GM12878 (cell line): ENCODE data around the gene TMSB10. TPM values are rescaled to one million over a fixed set of nuclear protein-coding genes. Genes with fewer than 3 reads are reported as not detected.

Experiments
- ATAC-seq: fragments of 200-7000 bp; cut with Tn5 transposase; 3 replicates; pipeline ENCODE4 v1.9.1; 2020; ENCODE audit warnings: mild to moderate bottlenecking, moderate library complexity
- BruUV-seq: library from RNA; stranded (reverse); fragments of 400-500 nt; replicated peaks from 2 replicates; lab custom pipeline; 2021; lab: Mats Ljungman, UMichigan
- CTCF ChIA-PET: fragments of 300-600 bp; sonication (Branson Sonifier 250); formaldehyde crosslinking; extraction: SDS; loops from one replicate; lab custom pipeline; 2021; ENCODE audit warnings: inconsistent platforms; lab: Yijun Ruan, JAX
- POLR2A ChIA-PET: fragments of 350-600 bp; formaldehyde crosslinking; extraction: SDS; loops from one replicate; lab custom pipeline; 2021; ENCODE audit warnings: inconsistent platforms; lab: Charles Lee
- RAD21 ChIA-PET: fragments of 300-600 bp; sonication (Branson Sonifier 250); formaldehyde crosslinking; loops from one replicate; lab custom pipeline; 2023; ENCODE audit warnings: antibody characterized with exemption; ENCODE audit not compliant: unreplicated experiment; lab: Charles Lee
- SMC1A ChIA-PET: fragments of 300-600 bp; sonication (Branson Sonifier 250); formaldehyde crosslinking; loops from one replicate; lab custom pipeline; 2023; ENCODE audit not compliant: unreplicated experiment, uncharacterized antibody; lab: Charles Lee
- DNase-seq: peaks from one replicate; pipeline ENCODE4 v3.0.0-alpha.2; 2011; ENCODE audit warnings: low read depth, low spot score
- FAIRE-seq: peaks from 3 replicates; lab custom pipeline; 2011; peaks lifted over from hg19 to GRCh38; lab: Jason Lieb, UNC
- H2AFZ ChIP-seq: 2 replicates; pipeline ENCODE4 v1.6.0; 2011; ENCODE audit warnings: low read depth, low read length, control low read depth; ENCODE audit not compliant: control insufficient read depth
- H3K27ac ChIP-seq: 2 replicates; pipeline ENCODE4 v1.5.1; 2011; ENCODE audit warnings: control low read depth; ENCODE audit not compliant: control insufficient read depth, insufficient read depth
- H3K27me3 ChIP-seq, 2 experiments: replicated peaks in 1 of 2; 2 replicates each; pipeline versions ENCODE4 v1.6.0 to v1.6.1; 2011; ENCODE audit warnings: low read length in 1 of 2; ENCODE audit not compliant: control insufficient read depth in 2 of 2, insufficient read depth in 2 of 2
- H3K36me3 ChIP-seq, 2 experiments: 2 replicates each; pipeline ENCODE4 v1.5.1; 2011; ENCODE audit warnings: low read length in 1 of 2; ENCODE audit not compliant: control insufficient read depth in 2 of 2, insufficient read depth in 2 of 2
- H3K4me1 ChIP-seq: 2 replicates; pipeline ENCODE4 v1.6.1; 2011; ENCODE audit warnings: mild to moderate bottlenecking, low read length, moderate library complexity, mixed read lengths; ENCODE audit not compliant: control insufficient read depth, insufficient read depth
- H3K4me2 ChIP-seq: 2 replicates; pipeline ENCODE4 v1.6.0; 2011; ENCODE audit warnings: control low read depth; ENCODE audit not compliant: control insufficient read depth, insufficient read depth
- H3K4me3 ChIP-seq: fragments of 200-600 bp; sonication (generic); 2 replicates; pipeline ENCODE4 v1.5.1; 2016
- H3K79me2 ChIP-seq: 2 replicates; pipeline ENCODE4 v1.6.0; 2011; ENCODE audit warnings: low read length; ENCODE audit not compliant: control insufficient read depth, insufficient read depth
- H3K9ac ChIP-seq: 2 replicates; pipeline ENCODE4 v1.8.0; 2011; ENCODE audit warnings: low read length, control low read depth, mixed read lengths; ENCODE audit not compliant: control insufficient read depth, insufficient read depth
- H3K9me3 ChIP-seq: replicated peaks from 3 replicates; pipeline ENCODE4 v1.5.1; 2011; ENCODE audit warnings: mild to moderate bottlenecking, low read length; ENCODE audit not compliant: control insufficient read depth, insufficient read depth
- H4K20me1 ChIP-seq: 2 replicates; pipeline ENCODE4 v1.6.0; 2011; ENCODE audit not compliant: control insufficient read depth, insufficient read depth
- BRCA1 ChIP-seq: IDR thresholded peaks from 2 replicates; pipeline ENCODE4 v1.6.1; 2011; ENCODE audit warnings: low read depth, low read length, improper control_type of control experiment
- CEBPB ChIP-seq, 2 experiments: fragments of 150-350 bp in 1 of 2; IDR thresholded peaks; 2 replicates each; pipeline ENCODE4 v1.6.1; 2012 to 2014; ENCODE audit warnings: low read depth in 2 of 2, low read length in 2 of 2, borderline replicate concordance in 1 of 2, inconsistent platforms in 1 of 2
- CHD1 ChIP-seq: IDR thresholded peaks from 2 replicates; pipeline ENCODE4 v1.6.1; 2012; ENCODE audit warnings: low read depth, low read length, improper control_type of control experiment
- E4F1 ChIP-seq: fragments of 450-650 bp; IDR thresholded peaks from 2 replicates; pipeline ENCODE4 v1.6.1; 2018; ENCODE audit warnings: borderline replicate concordance, mild to moderate bottlenecking; ENCODE audit not compliant: partially characterized antibody
- EED ChIP-seq: sonication (generic); IDR thresholded peaks from 2 replicates; pipeline ENCODE4 v1.6.1; 2016; ENCODE audit warnings: antibody characterized with exemption, low read depth
- FOXM1 ChIP-seq: IDR thresholded peaks from 2 replicates; pipeline ENCODE4 v1.6.1; 2012; ENCODE audit warnings: low read depth, mild to moderate bottlenecking, inconsistent platforms, low read length, moderate library complexity
- HDGF ChIP-seq: fragments of 450-650 bp; IDR thresholded peaks from 2 replicates; pipeline ENCODE4 v1.6.1; 2016; ENCODE audit warnings: antibody characterized with exemption
- NFXL1 ChIP-seq: fragments of 450-650 bp; IDR thresholded peaks from 2 replicates; pipeline ENCODE4 v1.6.1; 2017; ENCODE audit warnings: antibody characterized with exemption, mild to moderate bottlenecking, borderline replicate concordance
- POLR2AphosphoS2 ChIP-seq: IDR thresholded peaks from 2 replicates; pipeline ENCODE4 v1.6.1; 2011; ENCODE audit warnings: low read depth, mild to moderate bottlenecking, low read length, improper control_type of control experiment, moderate library complexity
- REST ChIP-seq: IDR thresholded peaks from 2 replicates; pipeline ENCODE4 v1.6.1; 2012; ENCODE audit warnings: mild to moderate bottlenecking, low read depth, low read length
- WRNIP1 ChIP-seq: IDR thresholded peaks from 2 replicates; pipeline ENCODE4 v1.6.1; 2011; ENCODE audit warnings: low read depth, low read length, improper control_type of control experiment, borderline replicate concordance
- ZNF622 ChIP-seq: fragments of 450-650 bp; IDR thresholded peaks from 2 replicates; pipeline ENCODE4 v1.6.1; 2017; ENCODE audit warnings: mild to moderate bottlenecking, inconsistent platforms
- ZNF687 ChIP-seq: fragments of 450-650 bp; IDR thresholded peaks from 2 replicates; pipeline ENCODE4 v1.6.1; 2017; ENCODE audit warnings: mild to moderate bottlenecking, moderate library complexity
- WGBS: methylation state at CpG from one replicate; pipeline ENCODE4 v1.1.6; 2016; ENCODE audit warnings: low lambda C conversion rate; ENCODE audit not compliant: insufficient replicate concordance, insufficient coverage; ENCODE audit errors: missing lambda C conversion rate; 5-methylcytosine and 5-hydroxymethylcytosine counted together
- in situ Hi-C: fragments of 300-500 bp; cut with MboI; formaldehyde crosslinking; loops from 9 replicates; pipeline ENCODE4 v1.14.3; 2018; ENCODE audit warnings: mixed read lengths
- intact Hi-C: fragments of 100-400 bp; cut with micrococcal nuclease; formaldehyde crosslinking; loops from one replicate; pipeline ENCODE4 v1.14.2; 2022; ENCODE audit not compliant: unreplicated experiment
- polyA plus RNA-seq, 11 experiments: library from polyadenylated mRNA; depleted of rRNA in 4 of 11; unstranded in 6 of 11; stranded (reverse) in 5 of 11; fragments of >200 nt; fragmentation: Nextera tagmentation in 4 of 11; fragmentation: Illumina TruSeq in 1 of 11; extraction: Ambion mirVana in 4 of 11; extraction: Trizol in 1 of 11; gene quantifications; 1 replicate in 1 of 11; 2 replicates in 10 of 11; pipeline versions ENCODE4 v1.2.1 to v1.2.3, GENCODE V29; 2011 to 2016; ENCODE audit warnings: inconsistent platforms in 2 of 11, missing spikeins in 2 of 11, low read depth in 1 of 11
- total RNA-seq, 4 experiments: library from RNA; depleted of rRNA in 3 of 4; stranded (reverse); fragments of >200 nt in 3 of 4; fragmentation: Illumina TruSeq in 1 of 4; extraction: Trizol in 1 of 4; gene quantifications; 2 replicates each; pipeline versions ENCODE4 v1.2.1 to v1.2.3, GENCODE V29; 2013 to 2021

The TMSB10 gene
- total and polyA plus RNA-seq, 10 of the 15 experiments (the other 5 are each of a cell fraction or from before 2014, with no cell fraction given) = 1,406 to 4,860 (median 3,381) TPM

GRCh38 chr2:84886791-84887190 is 18.7 kb upstream of the TMSB10 start:
- H3K4me1 ChIP-seq = peaks cover 13% of the 10 kb centered on the region
- H3K27me3 ChIP-seq = 0 out of 4 replicates have a peak, but pooled peaks cover 0 to 3% of the 10 kb centered on the region in 2 experiments
- H4K20me1 ChIP-seq = no peaks in the 10 kb centered on the region
- in situ Hi-C loops (loop anchor here (10.0 kb wide), 1 partner anchor 398 kb away; no protein-coding TSS in a partner anchor), intact Hi-C loops (no loop called here)
- H3K4me3 ChIP-seq = no peak overlapping the region
- ChIA-PET POLR2A (interaction anchor here (1.4 kb wide), 1 partner anchor 13 kb away, joined by 4 read pairs; no protein-coding TSS in a partner anchor), SMC1A (interaction anchor here (0.7 to 5.8 kb wide), 7 partner anchors 9 to 69 kb away, joined by 3 to 31 read pairs (median 3); partner anchors contain the start of gene TMSB10), CTCF (interaction anchor here (0.9 to 4.1 kb wide), 5 partner anchors 11 to 59 kb away, joined by 3 to 40 read pairs (median 5); no protein-coding TSS in a partner anchor), RAD21 (interaction anchor here (1.2 to 6.7 kb wide), 4 partner anchors 12 to 39 kb away, joined by 3 to 44 read pairs (median 36); partner anchors contain the start of gene TMSB10)
- DNase-seq (no peak), FAIRE-seq (no peak), ATAC-seq (no peak)
- H3K79me2 ChIP-seq = no peaks in the 10 kb centered on the region
- H3K9me3 ChIP-seq = no peaks in the 10 kb centered on the region
- 85% methylated on average over 6 of the region's 6 CpGs for WGBS
- no peak overlapping the region for H3K9ac ChIP-seq
- no peaks in the 10 kb centered on the region for H3K36me3 ChIP-seq
- no peak overlapping the region for H3K4me2 ChIP-seq
- no TSS peak for BruUV-seq
- TF ChIP-seq EED (no peak), CEBPB (IDR thresholded peaks at IDR 0.05; ENCODE audit: borderline replicate concordance in 1 of 2, low read depth in 2 of 2, low read length in 2 of 2) (no peak), POLR2AphosphoS2 (no peak), ZNF687 (no peak), E4F1 (no peak), NFXL1 (no peak), HDGF (no peak), CHD1 (no peak), BRCA1 (no peak), FOXM1 (no peak), ZNF622 (no peak), WRNIP1 (no peak), REST (no peak)
- no peak overlapping the region for H2AFZ ChIP-seq
- no peak overlapping the region for H3K27ac ChIP-seq
